HepG2 (cell line): ENCODE results near the gene DLG1. TPM values are rescaled to one million over a fixed set of nuclear protein-coding genes. Genes with fewer than 3 reads are reported as not detected.
A peak's percentile ranks its signal among the peaks of the same experiment; 100 is the strongest.

Source experiments
- CEBPZ ChIP-seq: IDR thresholded peaks from 2 replicates; pipeline ENCODE4 v1.6.1; 2012; ENCODE audit warnings: low read length, improper control_type of control experiment
- MED1 ChIP-seq: sonication (generic); formaldehyde crosslinking; IDR thresholded peaks from 2 replicates; pipeline ENCODE4 v1.4.0; 2020; ENCODE audit warnings: missing genetic modification reagents
- MTF2 ChIP-seq: sonication (generic); formaldehyde crosslinking; IDR thresholded peaks from 2 replicates; pipeline ENCODE4 v1.5.0; 2020; ENCODE audit warnings: missing genetic modification reagents, borderline replicate concordance
- NFAT5 ChIP-seq: sonication (generic); formaldehyde crosslinking; IDR thresholded peaks from 2 replicates; pipeline ENCODE4 v1.4.0; 2020; ENCODE audit warnings: missing genetic modification reagents
- NR2F6 ChIP-seq, 2 experiments: IDR thresholded peaks; 2 replicates each; pipeline ENCODE4 v1.6.1; 2016; ENCODE audit warnings: antibody characterized with exemption in 1 of 2, mild to moderate bottlenecking in 1 of 2
- ONECUT2 ChIP-seq: sonication (generic); formaldehyde crosslinking; IDR thresholded peaks from 2 replicates; pipeline ENCODE4 v1.4.0; 2020; ENCODE audit warnings: missing genetic modification reagents
- PAX8 ChIP-seq: sonication (generic); formaldehyde crosslinking; IDR thresholded peaks from 2 replicates; pipeline ENCODE4 v1.8.0; 2022; ENCODE audit warnings: mild to moderate bottlenecking, missing genetic modification reagents, borderline replicate concordance
- RFX1 ChIP-seq: fragments of 450-650 bp; IDR thresholded peaks from 2 replicates; pipeline ENCODE4 v1.6.1; 2017
- SATB2 ChIP-seq: sonication (generic); formaldehyde crosslinking; IDR thresholded peaks from 2 replicates; pipeline ENCODE4 v1.5.0; 2020; ENCODE audit warnings: missing genetic modification reagents
- TBX3 ChIP-seq: fragments of 450-650 bp; IDR thresholded peaks from 2 replicates; pipeline ENCODE4 v1.6.1; 2017; ENCODE audit warnings: antibody characterized with exemption, mild to moderate bottlenecking, inconsistent platforms, borderline replicate concordance
- TFE3 ChIP-seq: IDR thresholded peaks from 2 replicates; pipeline ENCODE4 v1.6.1; 2016
- XRCC5 ChIP-seq: fragments of 200-400 bp; formaldehyde crosslinking; optimal IDR thresholded peaks from 2 replicates; pipeline ENCODE3; 2017; ENCODE audit warnings: mild to moderate bottlenecking, low read length
- ZBTB7A ChIP-seq: sonication (generic); formaldehyde crosslinking; IDR thresholded peaks from 2 replicates; pipeline ENCODE4 v1.8.0; 2022; ENCODE audit warnings: mild to moderate bottlenecking, missing genetic modification reagents
- ZNF280D ChIP-seq: sonication (generic); formaldehyde crosslinking; IDR thresholded peaks from 2 replicates; pipeline ENCODE4 v1.5.1; 2020; ENCODE audit warnings: mild to moderate bottlenecking, missing genetic modification reagents
- ZNF567 ChIP-seq: sonication (generic); formaldehyde crosslinking; IDR thresholded peaks from 2 replicates; pipeline ENCODE4 v1.8.1; 2023; ENCODE audit warnings: mild to moderate bottlenecking, missing genetic modification reagents, borderline replicate concordance
- ZNF83 ChIP-seq: sonication (generic); formaldehyde crosslinking; IDR thresholded peaks from 2 replicates; pipeline ENCODE4 v1.4.0; 2020; ENCODE audit warnings: missing genetic modification reagents, mild to moderate bottlenecking, borderline replicate concordance
- polyA plus RNA-seq, 8 experiments: library from polyadenylated mRNA; depleted of rRNA in 3 of 8; stranded (reverse) in 7 of 8; unstranded in 1 of 8; fragments of >200 nt; fragmentation: Illumina TruSeq in 4 of 8; extraction: Trizol in 4 of 8; gene quantifications; 2 replicates each; pipeline versions ENCODE4 v1.2.1 to v1.2.3, GENCODE V29; 2011 to 2016; ENCODE audit warnings: low read depth in 4 of 8, missing spikeins in 1 of 8, mixed read lengths in 1 of 8; ENCODE audit not compliant: insufficient read depth in 1 of 8
- total RNA-seq, 5 experiments: library from RNA; depleted of rRNA; stranded (reverse); fragments of >200 nt; fragmentation: Illumina TruSeq; extraction: Trizol; gene quantifications; 2 replicates each; pipeline ENCODE4 v1.2.3, GENCODE V29; 2016; ENCODE audit warnings: low read depth in 1 of 5

The DLG1 gene
- total and polyA plus RNA-seq, 2 of the 13 experiments (the other 11 are each of a cell fraction or from before 2014, with no cell fraction given) = 30.5 to 104 TPM

DNA sequence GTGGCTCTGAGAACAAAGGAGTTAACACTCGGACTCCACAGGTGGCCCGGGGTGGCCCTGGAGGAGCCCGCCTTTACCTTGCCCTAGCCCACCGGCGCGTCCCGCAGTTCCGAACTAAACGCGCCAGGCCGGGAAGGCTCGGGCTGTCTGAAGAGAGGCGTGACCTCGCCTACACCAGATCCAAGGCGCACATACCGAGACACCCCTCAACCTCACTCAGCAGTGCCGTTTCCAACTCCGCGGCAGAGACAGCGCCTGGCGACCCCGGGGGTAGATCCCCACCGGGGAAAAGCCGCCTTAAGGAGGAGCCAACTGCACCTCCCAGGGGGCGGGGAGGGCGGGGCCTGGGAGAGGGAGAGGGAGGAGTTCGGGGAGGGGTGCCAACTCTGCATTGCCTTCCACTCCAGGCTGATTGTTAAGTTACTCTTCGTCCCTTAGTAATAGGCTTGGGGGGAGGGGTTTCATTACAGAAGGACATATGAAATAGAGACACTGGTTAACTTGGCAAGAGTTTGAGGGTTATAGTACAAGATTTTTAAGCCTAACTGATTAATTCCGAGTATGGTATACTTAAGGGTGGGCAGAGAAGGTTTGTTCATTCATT, at the start of gene DLG1 (continued):
- TF ChIP-seq CEBPZ (no peak), ZNF567 (CRISPR knock-in tag) (no peak), PAX8 (CRISPR knock-in tag) (no peak), ZNF280D (CRISPR knock-in tag) (peak; percentile 57; the same call in 1 of the 2 replicates), NR2F6 (IDR thresholded peaks at IDR 0.05) (no peak), NR2F6 (CRISPR knock-in tag; IDR thresholded peaks at IDR 0.05) (no peak), ZNF83 (CRISPR knock-in tag) (no peak), ZBTB7A (CRISPR knock-in tag) (peak; percentile 47; the same call in 1 of the 2 replicates), TBX3 (no peak), TFE3 (CRISPR knock-in tag) (0 out of 2 replicates have a peak, but pooled peaks have one; percentile 13), RFX1 (no peak), SATB2 (CRISPR knock-in tag) (0 out of 2 replicates have a peak, but pooled peaks have one; percentile 30), MTF2 (CRISPR knock-in tag) (no peak), ONECUT2 (CRISPR knock-in tag) (0 out of 2 replicates have a peak, but pooled peaks have one; percentile 6), XRCC5 (peak; percentile 14), MED1 (CRISPR knock-in tag) (no peak; the same call in 1 of the 2 replicates), NFAT5 (CRISPR knock-in tag) (0 out of 2 replicates have a peak, but pooled peaks have one; percentile 26)
